ENCODE results near the gene SEMA4G.
A peak's percentile ranks its signal among the peaks of the same experiment; 100 is the strongest.

The SEMA4G gene

GRCh38 chr10:100987685-100988049, 18.4 kb downstream of the SEMA4G start:
- DNase-seq (ENCODE audit: low spot score), result peak; percentile 22

GRCh38 chr10:100988166-100988565, 18.9 kb downstream of the SEMA4G start:
- peak; percentile 13 for DNase-seq (ENCODE audit: low spot score)

- DNase-seq (ENCODE audit: low spot score), result no peak
Observed at GRCh38 chr10:100989088-100989487, 19.8 kb downstream of the SEMA4G start.

GRCh38 chr10:100993986-100994708, 24.8 kb downstream of the SEMA4G start:
- peak; percentile 61 for DNase-seq (ENCODE audit: low spot score)

- no peak for DNase-seq (ENCODE audit: low spot score)
Observed at GRCh38 chr10:100995181-100995580, 25.9 kb downstream of the SEMA4G start.

GRCh38 chr10:100996678-100997359, 27.5 kb downstream of the SEMA4G start:
- no peak for DNase-seq (ENCODE audit: low spot score)

- DNase-seq (ENCODE audit: low spot score), result peak; percentile 85
Observed at GRCh38 chr10:100997360-100998182, 28.3 kb downstream of the SEMA4G start.

- peak; percentile 80 for DNase-seq (ENCODE audit: low spot score)
Observed at GRCh38 chr10:100998183-100998990, 29.1 kb downstream of the SEMA4G start.

- DNase-seq (ENCODE audit: low spot score), result peak; percentile 73
Observed at GRCh38 chr10:100998991-100999741, 29.9 kb downstream of the SEMA4G start.

- DNase-seq (ENCODE audit: low spot score), result no peak
Observed at GRCh38 chr10:100999742-101000126, 30.4 kb downstream of the SEMA4G start, which contains the start of gene LZTS2. LZTS2 (plus strand) TSS chr10:100999808; CDS start chr10:101002539, 2,731 bp downstream.

GRCh38 chr10:101000127-101000914, 31.0 kb downstream of the SEMA4G start:
- no peak for DNase-seq (ENCODE audit: low spot score)

- peak; percentile 92 for DNase-seq (ENCODE audit: low spot score)
Observed at GRCh38 chr10:101000915-101001658, 31.8 kb downstream of the SEMA4G start.

GRCh38 chr10:101001659-101002035, 32.3 kb downstream of the SEMA4G start:
- DNase-seq (ENCODE audit: low spot score), result no peak

GRCh38 chr10:101002456-101002855, 33.2 kb downstream of the SEMA4G start:
- no peak for DNase-seq (ENCODE audit: low spot score)

- no peak for DNase-seq (ENCODE audit: low spot score)
Observed at GRCh38 chr10:101003639-101004206, 34.4 kb downstream of the SEMA4G start.

- DNase-seq (ENCODE audit: low spot score), result no peak
Observed at GRCh38 chr10:101005361-101005760, 36.1 kb downstream of the SEMA4G start.

- no peak for DNase-seq (ENCODE audit: low spot score)
Observed at GRCh38 chr10:101005869-101006567, 36.7 kb downstream of the SEMA4G start.

- no peak for DNase-seq (ENCODE audit: low spot score)
Observed at GRCh38 chr10:101006593-101007098, 37.3 kb downstream of the SEMA4G start.

Data from RKO (cell line).